Erythroblast (primary cell): Measurements from ENCODE around the gene ATG9B.
A peak's percentile ranks its signal among the peaks of the same experiment; 100 is the strongest.
"Not testable (repeated sequence)": the region's sequence is repeated elsewhere in the genome, so short reads cannot be mapped to it uniquely, and the experiment has no call there.

Source experiments
- DNase-seq, 2 experiments: peaks; one replicate each; lab custom pipeline; 2025; lab: John Stamatoyannopoulos, UW
- GATA1 ChIP-seq: IDR thresholded peaks from 2 replicates; pipeline ENCODE4 v1.6.1; 2011; ENCODE audit warnings: low read depth, mild to moderate bottlenecking, control low read depth, low read length, moderate library complexity
- POLR2A ChIP-seq: IDR thresholded peaks from 2 replicates; pipeline ENCODE4 v1.6.1; 2011; ENCODE audit warnings: mild to moderate bottlenecking, low read length

ATG9B gene

GRCh38 chr7:151053751-151054150 lies 29.5 kb upstream of the ATG9B start:
- no peak for DNase-seq
- TF ChIP-seq POLR2A: no peak
- no peak for TF ChIP-seq GATA1

DNA sequence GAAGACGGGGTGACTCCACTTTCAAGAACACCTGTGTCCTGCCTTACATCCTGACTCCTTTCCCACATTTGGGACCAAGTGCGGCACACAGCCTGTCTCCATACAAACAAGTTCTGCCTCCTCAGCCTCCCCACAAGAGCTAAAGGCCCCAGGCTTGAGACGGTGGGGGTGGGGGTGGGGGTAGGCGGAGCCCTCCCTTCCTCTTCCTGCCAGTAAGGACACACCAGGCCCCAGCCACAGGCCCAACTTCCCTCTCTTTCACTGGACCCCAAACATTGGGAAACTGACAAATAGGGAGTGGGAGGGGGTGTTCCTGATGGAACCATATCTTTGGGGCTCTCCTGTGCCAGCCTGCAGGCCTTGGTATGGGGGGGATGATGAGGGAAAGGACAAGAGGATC lies 28.8 kb upstream of the ATG9B start:
- TF ChIP-seq POLR2A (no peak), GATA1 (no peak)
- DNase-seq: no peak

DNA sequence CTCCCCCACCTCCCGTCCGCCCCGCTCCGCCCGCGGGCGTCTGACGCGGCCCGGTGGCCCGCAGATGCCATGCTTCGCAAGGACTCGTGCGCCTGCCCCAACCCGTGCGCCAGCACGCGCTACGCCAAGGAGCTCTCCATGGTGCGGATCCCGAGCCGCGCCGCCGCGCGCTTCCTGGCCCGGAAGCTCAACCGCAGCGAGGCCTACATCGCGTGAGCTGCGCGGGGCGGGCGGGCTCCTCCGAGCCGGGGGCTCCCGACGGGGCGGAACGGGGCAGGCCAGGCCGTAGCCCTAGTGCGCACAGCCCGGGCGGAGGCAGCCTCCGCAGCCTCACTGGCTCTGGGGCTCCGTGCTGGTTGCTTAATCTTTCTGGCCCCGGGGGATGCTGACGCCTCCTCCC lies 26.8 kb upstream of the ATG9B start:
- TF ChIP-seq GATA1: no peak
- no peak for TF ChIP-seq POLR2A
- peak; percentile 69 to 76 for DNase-seq

GRCh38 chr7:151048911-151049463 lies 24.7 kb upstream of the ATG9B start:
- DNase-seq: no peak

GRCh38 chr7:151047976-151048815 lies 23.9 kb upstream of the ATG9B start, which contains the start of gene ASIC3:
Gene ASIC3 (plus strand): TSS chr7:151048531. CDS start chr7:151048886, 355 bp downstream.
- TF ChIP-seq GATA1 (no peak), POLR2A (no peak)

More at GRCh38 chr7:151048911-151049463, 24.7 kb upstream of the ATG9B start:
- no peak for TF ChIP-seq GATA1

DNA sequence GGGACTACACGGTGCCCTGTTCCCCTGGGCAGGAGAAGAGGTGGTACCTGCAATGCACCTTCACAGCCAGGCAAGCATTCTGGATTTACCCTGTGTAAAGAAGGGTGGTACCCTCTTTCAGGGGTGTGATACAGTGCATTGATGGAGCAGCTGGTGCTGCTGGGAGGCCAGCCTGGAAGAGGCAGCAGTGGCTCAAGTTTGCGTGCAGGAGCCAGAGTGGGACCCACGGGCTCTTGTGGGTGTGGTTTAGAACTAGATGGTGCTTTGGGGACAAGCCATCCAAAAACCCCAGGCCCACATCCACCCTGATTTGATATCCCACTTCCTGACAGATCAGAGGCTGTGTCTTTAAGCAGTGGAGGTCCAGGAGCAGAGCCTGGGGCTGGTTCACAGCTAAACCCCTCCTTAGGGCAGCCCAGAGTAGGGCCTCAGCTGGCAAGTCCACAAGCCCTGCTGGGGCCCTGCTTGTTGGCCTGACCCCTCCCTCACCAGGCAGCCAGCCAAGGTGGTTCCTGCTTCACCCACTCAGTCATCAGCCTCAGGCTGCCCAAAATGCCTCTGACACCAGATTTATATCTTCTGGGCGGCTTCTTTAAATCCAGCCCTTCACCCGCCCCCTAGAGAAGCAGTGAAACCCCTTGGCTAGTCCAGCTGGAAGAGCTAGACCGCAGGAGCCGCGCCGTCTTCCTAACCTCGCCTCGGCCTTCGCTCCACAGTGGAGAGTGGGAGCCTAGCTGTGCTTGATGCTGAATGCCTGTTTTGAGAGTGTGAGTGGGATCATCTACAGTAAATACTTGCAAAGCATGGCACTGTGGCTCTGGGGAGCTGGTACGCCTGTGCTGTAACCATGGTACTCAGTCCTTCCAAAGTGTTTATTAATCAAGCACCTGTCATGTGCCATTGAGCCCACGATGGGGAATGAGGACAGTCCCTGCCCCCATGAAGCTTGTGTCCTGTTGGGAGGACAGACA lies 22.6 kb upstream of the ATG9B start:
- no peak for TF ChIP-seq POLR2A
- peak; percentile 56 to 72 for DNase-seq

More at GRCh38 chr7:151047976-151048815, 23.9 kb upstream of the ATG9B start, which contains the start of gene ASIC3:
- no peak for DNase-seq

DNA sequence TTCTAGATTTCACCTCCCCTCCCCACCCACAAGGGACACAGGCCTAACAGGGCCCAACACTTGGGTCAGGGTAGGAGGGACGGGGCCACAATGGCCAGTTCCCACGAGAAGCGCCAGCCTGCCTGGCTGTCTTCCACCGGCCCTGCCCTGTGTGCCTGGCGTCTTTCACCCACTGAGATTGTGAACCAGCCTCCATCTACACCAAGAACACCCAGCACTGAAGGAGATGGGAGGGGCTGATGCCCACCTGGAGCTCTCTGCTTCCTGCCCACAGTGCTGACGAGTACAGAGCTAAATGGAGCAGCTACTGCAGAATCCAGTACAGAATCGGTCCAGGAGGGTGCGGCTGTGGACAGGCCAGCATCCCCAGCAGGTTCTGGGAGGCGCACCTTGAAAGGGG lies 21.7 kb upstream of the ATG9B start:
- DNase-seq: no peak
- TF ChIP-seq GATA1 (no peak), POLR2A (no peak)

GRCh38 chr7:151045262-151045661 lies 21.0 kb upstream of the ATG9B start:
- no peak for DNase-seq
- TF ChIP-seq GATA1: no peak
- no peak for TF ChIP-seq POLR2A

DNA sequence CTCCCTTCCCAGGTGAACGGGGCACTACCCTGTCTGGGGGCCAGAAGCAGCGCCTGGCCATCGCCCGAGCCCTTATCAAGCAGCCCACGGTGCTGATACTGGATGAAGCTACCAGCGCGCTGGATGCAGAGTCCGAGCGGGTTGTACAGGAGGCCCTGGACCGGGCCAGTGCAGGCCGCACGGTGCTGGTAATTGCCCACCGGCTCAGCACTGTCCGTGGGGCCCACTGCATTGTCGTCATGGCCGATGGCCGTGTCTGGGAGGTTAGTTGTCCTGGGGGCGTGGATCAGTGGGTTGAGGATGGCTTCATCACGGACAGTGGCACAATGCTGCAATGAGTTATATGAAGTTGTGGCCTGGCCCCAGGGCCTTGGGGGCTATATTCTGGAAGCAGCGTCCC lies 19.7 kb upstream of the ATG9B start:
- TF ChIP-seq POLR2A (no peak), GATA1 (no peak)
- no peak for DNase-seq

DNA sequence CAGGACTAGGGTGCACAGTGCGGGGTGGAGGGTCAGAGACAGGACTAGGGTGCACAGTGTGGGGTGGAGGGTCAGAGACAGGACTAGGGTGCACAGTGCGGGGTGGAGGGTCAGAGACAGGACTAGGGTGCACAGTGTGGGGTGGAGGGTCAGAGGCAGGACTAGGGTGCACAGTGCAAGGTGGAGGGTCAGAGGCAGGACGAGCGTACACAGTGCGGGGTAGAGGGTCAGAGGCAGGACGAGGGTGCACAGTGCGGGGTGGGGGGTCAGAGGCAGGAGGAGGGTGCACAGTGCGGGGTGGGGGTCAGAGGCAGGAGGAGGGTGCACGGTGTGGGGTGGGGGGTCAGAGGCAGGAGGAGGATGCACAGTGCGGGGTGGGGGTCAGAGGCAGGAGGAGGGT lies 19.2 kb upstream of the ATG9B start:
- not testable (repeated sequence) for DNase-seq

- DNase-seq: no peak
- TF ChIP-seq POLR2A (no peak), GATA1 (no peak)
These were observed 16.5 kb upstream of the ATG9B start for GRCh38 chr7:151040616-151041375.

DNA sequence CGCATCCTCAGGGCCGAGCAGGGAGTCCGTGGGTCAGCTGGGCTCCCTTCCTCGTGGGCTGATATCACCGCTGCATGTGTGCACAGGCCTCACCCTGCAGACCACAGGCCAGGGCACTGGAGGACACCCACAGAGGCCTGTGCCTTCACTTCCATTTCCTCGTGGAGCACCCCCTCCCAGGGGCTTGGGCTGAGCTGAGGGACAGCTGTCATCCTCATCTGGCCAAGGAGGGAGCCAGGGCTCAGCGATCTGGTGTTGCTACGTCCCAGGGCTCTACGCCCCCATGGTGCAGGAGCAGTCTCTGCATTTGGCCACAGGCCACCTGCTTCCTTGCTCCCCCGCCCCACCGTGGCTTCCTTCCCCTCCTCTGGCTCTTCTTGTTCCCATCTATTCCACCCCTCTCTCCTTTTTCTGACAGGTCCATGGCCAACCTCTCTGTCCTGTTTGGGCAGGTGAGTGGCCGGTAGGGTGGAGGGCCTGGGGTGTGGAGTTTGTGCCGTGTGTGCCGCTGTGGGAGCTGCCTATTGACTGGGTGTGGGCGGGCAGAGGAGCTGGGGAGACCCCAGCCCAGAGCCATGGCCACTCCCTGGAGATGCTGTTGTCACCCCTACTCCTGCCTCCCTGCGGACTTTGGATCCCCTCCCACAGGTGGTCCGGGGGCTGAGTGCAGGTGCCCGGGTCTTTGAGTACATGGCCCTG lies 15.7 kb upstream of the ATG9B start:
- TF ChIP-seq GATA1 (no peak), POLR2A (no peak)
- DNase-seq: peak in 1 of 2 experiments; percentile 82
